Activated gamma-delta T cell treated with Interleukin-2 at 50 U/mL for 16 hours (primary cell): ENCODE results near the gene VAC14.

Experiments
- DNase-seq: peaks from one replicate; pipeline ENCODE4 v3.0.0-alpha.2; 2020

Gene VAC14

DNA sequence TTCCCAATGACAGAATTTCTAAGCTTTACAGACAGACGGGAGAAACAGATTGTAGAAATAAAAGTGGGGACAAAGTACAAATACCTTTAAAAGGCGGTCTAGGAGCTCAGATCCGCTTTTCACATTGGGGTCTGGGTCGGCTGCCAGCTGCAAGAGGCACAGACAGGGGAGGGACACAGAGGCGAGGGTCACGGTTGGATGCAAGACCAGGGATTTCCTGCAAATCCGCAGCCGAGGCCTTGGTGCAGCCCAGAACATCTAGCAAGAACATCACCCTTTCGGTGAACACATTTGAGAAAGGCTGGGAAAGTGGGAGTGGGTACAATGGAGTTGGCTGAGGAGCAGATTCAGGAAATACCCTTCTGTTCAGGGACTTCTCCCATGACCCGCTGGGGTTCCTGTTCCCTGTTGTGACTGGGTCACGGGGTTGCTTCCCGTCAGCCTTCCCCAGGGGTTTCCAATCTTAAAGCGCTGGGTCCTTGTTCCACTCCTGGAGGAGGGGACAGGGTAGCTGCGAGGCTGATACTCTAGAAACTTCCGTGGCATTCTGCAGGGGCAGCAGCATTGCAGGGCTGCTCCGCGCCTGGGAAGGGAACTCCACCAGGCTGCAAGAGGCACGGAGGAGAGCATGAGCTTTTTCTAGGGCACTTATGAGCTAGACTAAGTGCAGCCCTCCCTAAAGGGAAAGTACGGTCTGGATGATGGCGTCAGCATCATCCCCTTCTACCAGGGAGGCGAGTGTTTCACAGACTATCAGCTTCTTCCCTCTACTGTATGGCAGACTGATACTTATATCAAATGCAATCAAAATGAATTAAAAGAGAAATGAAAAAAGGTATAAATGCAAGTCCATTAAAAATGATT lies 16.0 kb downstream of the VAC14 start:
- DNase-seq, result no peak

DNA sequence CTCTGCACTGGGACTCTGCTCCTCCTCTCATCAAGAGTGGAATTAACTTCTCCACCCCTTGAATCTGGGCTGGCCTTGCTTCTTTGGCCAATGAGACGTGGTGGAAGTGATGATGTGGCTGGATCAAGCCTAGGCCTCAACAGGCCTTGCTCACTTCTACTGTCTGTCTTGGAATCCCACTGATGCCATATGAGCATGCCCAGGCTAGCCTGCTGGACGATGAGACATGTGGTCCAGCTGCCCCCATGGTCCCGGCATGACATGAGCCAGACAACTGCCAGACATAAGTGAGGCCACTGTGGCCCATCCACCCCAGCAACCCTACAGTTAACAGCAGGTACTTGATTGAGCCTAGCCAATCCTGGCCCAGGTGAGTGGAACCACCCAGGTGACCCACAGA lies 18.7 kb downstream of the VAC14 start:
- no peak for DNase-seq

DNA sequence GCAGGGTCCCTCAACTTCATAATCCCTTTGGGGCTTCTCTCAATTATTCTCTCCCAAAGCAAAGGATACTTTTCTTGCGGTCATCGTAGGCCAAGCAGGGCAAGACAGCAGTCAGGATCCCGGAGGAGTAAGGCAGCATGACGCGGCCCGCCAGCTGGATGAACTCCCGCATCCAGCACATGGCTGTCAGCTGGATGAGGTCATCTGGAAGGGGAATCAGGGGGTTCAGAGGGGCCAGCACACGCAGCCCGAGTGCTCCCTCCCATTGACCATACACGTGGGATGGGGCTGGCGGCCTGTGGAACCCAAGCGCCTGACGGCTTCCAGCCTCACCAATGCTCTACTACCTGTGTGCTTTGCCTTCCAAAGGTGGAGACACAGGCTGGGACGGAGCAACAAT lies 19.2 kb downstream of the VAC14 start:
- DNase-seq, result no peak

DNA sequence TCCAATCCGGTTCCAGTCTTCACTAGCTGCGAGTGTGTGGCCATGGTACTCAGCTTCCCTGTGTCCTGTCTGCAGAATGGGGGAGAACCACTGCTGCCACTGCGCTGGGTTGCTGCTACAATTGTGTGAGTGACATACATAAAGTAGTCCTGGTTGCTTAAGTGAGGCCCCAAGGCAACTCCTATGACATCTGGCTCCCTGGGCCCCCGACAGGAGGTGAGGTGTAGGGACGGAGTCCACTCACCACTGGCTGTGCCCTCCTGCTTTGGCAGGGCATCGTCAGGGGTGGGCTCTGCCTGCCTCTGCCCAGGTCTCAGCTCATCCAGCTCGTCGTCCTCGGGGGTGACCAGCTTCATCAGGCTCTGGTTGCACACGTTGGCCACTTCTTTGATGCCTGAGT lies 20.4 kb downstream of the VAC14 start:
- no peak for DNase-seq

DNA sequence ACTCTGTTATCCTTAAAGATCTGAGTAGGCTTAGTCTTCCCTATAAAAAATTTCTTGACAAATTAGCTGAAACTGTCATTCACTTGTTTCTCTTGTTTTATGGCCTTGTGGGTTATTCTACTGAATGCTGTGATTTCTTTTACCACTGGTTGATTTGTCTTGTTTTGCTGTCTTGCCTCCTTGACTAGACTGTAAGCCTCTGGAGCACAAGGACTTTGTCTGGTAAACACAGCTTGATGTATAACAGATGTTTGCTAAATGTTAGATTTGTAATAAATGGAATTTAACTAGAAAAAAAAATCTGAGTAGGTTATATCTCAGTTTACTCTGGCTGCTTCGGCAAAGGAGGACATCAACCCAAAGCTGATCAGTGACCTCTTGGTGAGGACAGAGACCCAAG lies 21.6 kb downstream of the VAC14 start:
- DNase-seq, result no peak

DNA sequence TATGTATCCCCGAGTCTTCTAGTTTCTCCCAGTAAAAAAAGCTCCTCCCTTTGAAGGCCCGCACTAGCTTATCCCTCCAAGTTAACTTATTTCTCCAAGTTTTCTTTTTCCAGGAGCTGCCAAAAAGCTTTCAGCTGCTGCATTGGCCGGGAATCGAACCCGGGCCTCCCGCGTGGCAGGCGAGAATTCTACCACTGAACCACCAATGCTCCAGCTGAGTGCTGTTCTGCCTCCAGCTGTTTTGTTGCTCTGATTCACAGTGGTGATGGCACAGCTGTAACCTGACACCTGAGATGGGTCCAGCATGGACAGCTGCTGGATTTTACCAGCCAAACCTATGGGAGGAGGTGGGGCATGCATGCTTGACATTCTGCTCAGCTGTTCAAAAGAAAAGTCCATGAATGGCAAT lies 22.1 kb downstream of the VAC14 start:
- no peak for DNase-seq

DNA sequence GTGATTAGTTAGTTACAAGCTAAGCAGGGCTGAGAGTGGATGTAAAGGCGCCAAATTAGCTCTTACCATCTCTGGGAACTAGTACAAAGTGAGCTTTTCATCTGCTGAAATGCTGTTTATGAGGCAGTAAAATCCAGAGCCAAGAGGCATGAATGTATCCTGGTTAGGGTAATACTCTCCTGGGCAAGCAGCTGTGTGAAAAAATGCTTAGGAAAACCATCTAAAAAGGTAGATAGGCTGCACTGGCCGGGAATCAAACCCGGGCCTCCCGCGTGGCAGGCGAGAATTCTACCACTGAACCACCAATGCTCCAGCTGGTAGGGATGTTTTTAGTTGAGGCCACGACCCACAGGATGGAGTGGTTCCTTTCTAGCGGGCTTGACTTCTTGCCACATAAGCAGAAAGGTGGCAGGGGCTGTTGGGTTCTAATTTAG lies 23.0 kb downstream of the VAC14 start:
- DNase-seq, result no peak

DNA sequence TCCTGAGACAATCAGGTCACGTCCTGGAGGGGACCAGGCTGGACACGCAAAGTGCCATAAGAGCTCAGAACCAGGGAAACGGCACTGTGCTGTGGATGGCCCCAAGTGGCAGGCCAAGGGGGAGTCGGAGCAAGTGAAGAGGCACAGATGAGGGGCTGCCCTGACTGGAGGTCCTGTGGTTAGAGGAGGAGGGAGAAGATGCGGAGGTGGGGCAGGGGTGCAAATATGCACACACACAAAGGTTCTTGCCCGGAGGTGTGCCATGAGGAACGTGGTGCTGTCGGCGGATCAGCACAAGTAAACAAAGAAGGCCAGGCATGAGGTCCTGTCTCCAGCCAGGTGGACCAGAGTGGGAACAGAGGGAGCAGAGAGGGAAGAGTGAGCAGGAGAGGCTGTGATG lies 23.5 kb downstream of the VAC14 start:
- no peak for DNase-seq

DNA sequence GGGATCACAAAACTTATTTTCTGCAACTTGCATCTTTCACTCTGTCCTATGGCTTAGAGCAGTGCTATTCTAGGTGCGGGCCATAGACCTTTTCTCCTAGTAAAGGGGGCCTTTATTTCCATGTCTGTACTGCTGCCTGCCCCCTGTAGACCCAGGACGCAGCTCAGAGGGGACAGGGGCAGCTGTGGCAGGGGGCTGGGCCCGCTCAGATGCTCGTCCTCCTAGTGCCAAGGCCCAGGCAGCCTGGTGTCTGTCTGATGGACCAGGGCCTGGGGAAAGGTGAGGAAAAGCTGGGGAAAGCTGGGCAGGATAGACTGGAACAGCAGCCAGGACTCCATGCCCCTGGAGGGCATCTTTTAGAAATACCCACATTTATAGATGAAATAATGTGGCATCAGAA lies 25.6 kb downstream of the VAC14 start:
- DNase-seq, result no peak

DNA sequence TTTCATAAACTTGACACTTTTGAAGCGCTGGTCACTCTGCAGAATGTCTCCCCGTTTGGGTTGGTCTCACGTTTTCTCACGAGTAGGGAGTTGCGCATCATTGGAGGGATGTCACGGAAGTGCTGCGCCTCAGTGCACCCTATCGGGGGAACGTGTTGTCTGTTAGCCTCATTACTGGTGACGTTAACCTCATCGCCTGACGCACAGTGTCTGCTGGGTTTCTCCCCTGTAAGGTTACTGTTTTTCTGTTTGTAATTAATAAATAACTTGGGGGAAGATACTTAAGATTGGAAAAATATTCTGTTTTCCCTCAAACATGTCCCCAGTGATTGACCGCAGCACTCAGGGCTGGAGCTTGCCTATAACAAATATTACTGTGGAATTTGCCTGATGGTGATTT lies 26.7 kb downstream of the VAC14 start:
- no peak for DNase-seq

DNA sequence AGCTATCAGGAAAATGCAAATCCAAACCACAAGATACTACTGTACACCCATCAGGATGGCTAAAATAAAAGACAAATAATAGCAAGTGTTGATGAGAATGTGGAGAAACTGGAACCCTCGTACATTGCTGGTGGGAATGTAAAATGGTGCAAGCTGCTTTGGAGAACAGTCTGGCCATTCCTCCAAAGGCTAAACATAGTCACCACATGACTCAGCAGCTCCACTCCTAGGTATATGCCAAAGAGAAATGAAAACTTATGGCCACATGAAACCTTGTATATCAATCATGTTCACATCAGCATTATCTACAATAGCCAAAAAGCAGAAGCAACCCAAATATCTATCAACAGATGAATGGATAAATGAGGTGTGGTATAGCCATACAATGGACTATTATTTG lies 28.5 kb downstream of the VAC14 start:
- DNase-seq, result no peak

DNA sequence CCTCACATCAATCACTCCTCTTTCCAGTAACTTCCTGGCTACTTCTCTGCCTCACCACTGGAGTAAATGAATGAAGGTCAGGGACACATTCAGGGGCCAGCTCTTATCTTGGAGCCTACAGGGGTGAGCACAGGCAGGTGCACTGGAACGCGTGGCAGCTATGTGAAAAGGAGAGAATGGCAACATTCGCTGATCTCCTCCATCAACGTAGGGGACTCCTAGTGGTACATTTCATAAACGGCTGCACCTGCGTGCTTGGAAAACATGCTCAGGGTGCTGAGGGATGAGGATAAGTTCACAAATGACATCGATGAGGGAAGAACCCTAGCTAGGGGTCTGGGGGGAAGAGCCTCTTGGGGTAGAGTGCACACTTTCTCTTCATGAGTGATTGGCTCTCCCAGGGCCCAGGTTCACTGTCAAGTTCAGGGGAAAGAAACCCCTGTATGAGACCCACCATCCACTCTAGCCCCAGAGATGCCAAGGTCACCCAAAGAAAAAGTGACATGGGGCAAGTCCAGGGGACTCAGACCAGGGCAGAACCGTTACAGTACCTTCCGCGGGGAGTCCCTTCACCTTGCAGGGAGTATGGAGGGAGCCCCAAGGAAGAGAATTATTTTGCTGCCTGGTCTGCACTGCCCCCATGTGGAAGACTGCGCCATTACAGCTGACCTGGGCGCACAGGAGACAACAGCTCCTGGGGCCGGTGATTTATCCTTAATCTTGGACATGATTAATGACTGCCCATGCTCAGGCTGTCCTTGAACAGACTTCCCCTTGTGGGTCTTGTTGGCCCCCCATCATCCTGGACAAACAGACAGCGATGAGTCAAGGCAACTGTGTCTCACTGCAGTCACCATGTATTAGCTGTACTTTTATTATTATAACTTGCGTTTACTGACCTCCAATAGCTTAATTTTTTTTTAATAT lies 30.1 kb downstream of the VAC14 start:
- DNase-seq, result peak; percentile 29

DNA sequence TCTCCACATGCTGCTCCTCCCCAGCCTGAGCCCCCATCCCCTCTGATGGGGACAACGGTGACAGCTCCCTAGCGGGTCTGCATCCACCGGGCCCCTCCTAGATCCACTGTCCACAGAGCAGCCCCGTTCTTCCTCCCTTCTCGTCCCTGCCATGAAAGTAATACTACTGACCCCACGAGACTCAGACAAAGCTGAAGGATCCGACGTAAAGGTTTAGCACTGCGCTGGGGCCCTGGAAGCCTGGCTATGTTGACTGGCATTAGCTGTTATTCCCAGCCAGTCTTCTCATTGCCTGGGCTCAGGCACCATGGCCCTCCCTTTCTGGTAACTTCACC lies 30.7 kb downstream of the VAC14 start:
- DNase-seq, result no peak

DNA sequence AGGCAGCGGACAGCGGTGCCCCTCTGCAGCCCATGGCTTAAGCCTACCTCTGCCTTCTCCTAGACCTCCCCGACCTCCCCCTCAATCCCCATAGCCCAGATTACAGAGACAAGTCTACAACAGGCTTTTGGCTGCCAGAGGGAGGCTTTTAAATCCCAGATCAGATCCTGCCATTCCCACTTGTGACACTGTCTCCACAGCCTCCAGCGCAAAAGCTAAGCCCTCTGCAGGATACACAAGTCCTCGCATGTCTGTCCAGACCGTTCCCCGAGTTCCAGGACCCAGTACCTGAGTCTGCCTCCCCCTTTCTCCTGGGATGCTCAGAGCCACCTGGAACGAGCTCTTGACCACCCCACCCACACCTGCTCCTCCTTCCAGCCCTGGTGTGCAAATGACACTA lies 31.2 kb downstream of the VAC14 start:
- DNase-seq, result no peak

DNA sequence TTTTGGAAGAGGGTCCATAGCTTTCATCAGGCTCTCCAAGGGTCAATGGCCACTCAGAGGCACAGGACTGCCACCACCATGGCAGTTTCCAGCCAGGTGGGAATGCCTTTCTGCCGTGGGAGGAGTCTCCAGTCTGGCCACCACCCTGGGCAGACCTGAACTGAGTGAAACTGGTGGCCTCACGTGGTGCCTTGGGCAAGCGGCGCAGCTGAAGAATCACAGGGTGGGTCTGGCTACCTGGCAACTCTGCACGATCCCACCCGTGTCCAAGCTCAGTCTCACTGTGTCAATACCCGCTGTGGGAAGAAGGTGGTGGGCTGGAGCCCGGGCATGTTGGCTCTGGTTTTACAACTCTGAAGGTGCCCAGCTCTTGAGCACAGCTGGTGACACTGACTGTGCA lies 31.8 kb downstream of the VAC14 start:
- DNase-seq, result no peak

DNA sequence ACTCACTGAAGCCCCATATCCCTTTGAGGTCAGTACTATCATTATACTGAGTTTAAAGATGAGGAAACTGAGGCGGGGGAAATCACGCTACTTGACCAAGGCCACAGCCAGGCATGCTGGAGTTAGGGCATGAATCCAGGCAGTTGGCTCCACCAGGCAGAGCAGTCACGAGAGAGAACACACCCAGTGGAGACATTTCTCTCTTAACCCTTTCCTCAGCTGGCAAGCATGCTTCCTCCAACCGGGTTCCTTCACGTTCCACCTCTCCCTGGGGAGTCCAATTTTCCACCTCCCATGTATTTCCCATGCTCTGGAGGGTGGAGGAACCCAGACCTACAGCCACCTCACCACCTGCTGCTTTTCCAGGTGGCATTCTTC lies 32.8 kb downstream of the VAC14 start:
- no peak for DNase-seq

DNA sequence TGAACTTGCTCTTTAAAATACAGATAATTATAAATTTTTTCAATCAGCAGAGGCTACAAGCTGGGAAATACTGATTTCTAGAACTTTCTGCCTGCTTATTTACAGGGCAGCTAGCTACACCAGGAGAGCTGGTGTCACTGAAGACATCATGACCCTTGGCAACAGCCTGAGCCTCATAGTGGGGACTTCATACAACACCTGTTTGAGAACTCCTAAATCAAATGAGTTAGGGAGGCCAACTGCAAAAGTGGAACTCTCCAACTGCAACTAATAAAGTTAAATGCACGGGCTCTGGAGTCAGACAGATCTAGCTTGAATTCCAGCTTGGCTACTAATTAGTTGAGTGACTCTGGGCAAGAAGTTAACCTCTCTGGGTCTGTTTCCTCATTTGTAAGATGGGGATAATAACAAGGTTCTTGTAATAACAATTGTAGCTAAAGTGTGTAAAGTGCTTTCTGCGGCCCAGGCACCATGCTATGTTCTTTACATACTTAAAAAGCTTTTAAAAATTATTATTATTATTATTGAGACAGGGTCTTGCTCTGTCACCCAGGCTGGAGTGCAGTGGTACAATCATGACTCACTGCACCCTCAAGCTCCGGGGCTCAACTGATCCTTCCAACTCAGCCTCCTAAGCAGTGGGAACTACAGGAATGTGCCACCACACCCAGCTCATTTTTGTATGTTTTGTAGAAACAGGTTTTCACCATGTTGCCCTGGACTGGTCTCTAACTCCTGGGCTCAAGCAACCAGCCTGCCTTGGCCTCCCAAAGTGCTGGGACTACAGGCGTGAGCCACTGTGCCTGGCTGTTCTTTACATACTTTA lies 33.4 kb downstream of the VAC14 start:
- DNase-seq, result no peak

DNA sequence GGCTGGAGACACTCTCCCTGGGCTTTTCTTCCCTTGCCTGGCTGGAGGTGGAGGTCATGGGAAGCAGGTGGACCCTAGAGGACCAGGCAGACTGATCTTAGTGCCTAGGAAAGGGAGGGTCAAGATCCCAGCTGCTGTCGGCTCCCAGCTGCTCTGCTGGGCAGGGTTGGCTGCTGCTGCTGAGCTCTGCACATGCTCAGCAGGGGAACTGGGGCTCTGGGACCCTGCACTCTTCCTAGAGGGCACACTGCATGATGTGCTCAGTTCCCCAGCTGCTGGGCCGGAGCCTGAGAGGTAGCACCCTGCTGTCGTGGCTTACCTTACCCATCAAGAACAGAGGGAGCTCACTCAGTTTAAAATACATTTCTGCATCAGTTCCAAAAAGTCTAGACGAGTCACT lies 34.3 kb downstream of the VAC14 start:
- no peak for DNase-seq

DNA sequence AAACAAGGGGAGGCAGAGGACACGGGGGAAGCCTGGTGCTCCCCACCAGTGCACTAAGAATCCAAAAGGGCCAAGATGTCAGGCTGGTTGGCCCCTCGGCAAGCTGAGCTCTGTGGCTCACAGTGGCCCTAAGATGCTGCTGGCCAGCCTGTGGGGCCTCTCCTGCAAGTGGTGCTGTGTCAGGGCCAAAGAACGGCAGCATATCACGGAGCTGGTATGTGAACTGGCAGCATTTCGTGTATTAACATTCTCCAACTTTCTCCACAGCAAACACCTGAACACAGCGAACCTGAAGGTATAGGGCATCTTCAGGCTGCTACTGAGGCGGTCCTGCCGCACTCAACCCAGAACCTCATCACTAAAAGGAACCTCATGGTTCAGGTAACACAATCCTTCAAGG lies 34.8 kb downstream of the VAC14 start:
- no peak for DNase-seq

DNA sequence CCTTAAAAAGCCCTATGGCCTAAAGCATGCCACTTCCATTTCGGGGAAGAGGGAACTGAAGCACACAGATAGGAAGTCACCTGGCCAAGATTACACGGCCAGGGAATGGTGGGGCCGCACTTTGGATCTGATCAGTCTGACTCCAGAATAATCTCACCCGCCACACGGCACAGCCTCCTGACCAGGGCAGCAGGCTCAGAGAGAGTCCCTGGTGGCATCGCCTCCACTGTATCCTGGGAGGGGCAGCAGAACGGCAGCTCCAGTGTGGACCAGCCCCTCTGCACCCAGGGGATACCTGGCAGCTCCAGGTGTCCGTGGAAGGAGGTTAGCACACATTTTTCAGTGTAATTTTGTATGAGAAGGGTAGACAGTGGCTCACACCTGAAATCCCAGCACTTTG lies 35.5 kb downstream of the VAC14 start:
- DNase-seq, result no peak

DNA sequence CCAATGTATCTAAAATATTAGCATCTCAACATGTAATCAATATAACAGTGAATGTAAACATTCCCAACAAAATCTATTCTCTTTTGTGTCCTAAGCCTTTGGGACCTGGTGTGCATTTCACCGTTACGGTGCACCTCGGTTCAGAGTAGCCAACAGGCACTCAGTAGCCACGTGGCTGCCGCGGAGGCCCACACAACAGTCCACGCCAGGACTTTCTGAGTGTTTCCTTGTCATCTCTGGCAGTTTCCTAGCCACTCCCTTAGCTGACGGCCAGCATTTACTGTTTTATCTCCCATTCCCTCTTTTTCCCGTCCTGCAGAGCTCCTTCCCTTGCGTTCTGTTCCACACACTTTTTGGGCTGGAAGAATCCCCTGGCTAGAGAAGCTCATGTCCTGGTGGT lies 36.3 kb downstream of the VAC14 start:
- DNase-seq, result no peak

DNA sequence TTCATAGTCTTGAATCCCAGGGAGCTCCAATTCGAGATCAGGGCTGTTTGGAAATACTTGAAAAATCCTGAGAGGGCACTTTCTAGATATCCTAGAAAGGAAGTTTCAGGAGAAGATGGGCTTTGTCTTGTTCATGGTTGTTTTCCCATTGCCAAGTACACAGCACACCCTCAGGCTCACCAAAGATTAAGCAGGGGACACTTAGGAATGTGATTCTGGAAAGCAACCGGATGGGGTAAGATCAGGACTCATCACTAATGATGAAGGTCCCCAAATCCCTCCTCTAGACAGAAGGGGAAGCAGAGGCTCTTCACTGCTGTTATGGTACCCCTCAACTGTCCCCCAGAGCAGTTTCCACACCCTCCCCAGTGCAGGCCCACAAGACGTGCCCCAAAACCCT lies 40.7 kb downstream of the VAC14 start:
- no peak for DNase-seq

DNA sequence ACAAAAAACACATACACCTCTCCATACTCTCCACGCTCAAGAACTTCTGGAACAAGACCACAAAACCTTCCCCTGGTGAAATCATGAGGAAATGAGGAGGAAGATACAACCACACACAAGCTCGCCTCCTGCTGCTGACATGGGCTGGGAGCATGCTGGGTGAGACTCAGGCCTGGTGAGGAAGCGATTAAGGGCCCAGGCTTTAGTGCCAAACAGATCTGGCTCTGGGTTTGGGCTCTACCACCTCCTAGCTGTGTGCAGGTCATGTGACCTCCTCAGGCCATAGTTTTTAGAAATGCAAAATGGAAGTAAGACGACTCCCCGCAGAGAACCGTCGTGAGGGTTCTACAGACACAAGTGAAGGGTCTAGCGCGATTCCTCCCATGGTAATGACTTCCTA lies 41.3 kb downstream of the VAC14 start:
- DNase-seq, result no peak
